ENCODE measurements around the gene CDH4. TPM values are rescaled to one million over a fixed set of nuclear protein-coding genes. Genes with fewer than 3 reads are reported as not detected.

Gene CDH4
- total RNA-seq, 1 donor from 2014 or later: 0.23 TPM

- H3K4me1 Mint-ChIP-seq (ENCODE audit: unreplicated experiment): no peaks in the 10 kb centered on the region
- DNase-seq (ENCODE audit: low spot score): no peak
- H3K4me3 Mint-ChIP-seq (ENCODE audit: unreplicated experiment): no peak overlapping the region
- H3K9me3 Mint-ChIP-seq (ENCODE audit: unreplicated experiment): no peaks in the 10 kb centered on the region
- peaks cover 2% of the 10 kb centered on the region for H3K27me3 Mint-ChIP-seq (ENCODE audit: unreplicated experiment)
- TF ChIP-seq CTCF (IDR thresholded peaks at IDR 0.05; ENCODE audit: unreplicated experiment): no peak
- H3K36me3 Mint-ChIP-seq (ENCODE audit: low read depth, unreplicated experiment): no peaks in the 10 kb centered on the region
- no peak overlapping the region for H3K27ac Mint-ChIP-seq (ENCODE audit: unreplicated experiment)
These were observed 319.2 kb downstream of the CDH4 start for GRCh38 chr20:61571221-61571620.

- DNase-seq (ENCODE audit: low spot score): no peak
- H3K4me3 Mint-ChIP-seq (ENCODE audit: unreplicated experiment): no peak overlapping the region
- no peaks in the 10 kb centered on the region for H3K4me1 Mint-ChIP-seq (ENCODE audit: unreplicated experiment)
- H3K27ac Mint-ChIP-seq (ENCODE audit: unreplicated experiment): no peak overlapping the region
- H3K36me3 Mint-ChIP-seq (ENCODE audit: low read depth, unreplicated experiment): no peaks in the 10 kb centered on the region
- TF ChIP-seq CTCF (IDR thresholded peaks at IDR 0.05; ENCODE audit: unreplicated experiment): no peak
- peaks cover 2% of the 10 kb centered on the region for H3K27me3 Mint-ChIP-seq (ENCODE audit: unreplicated experiment)
- no peaks in the 10 kb centered on the region for H3K9me3 Mint-ChIP-seq (ENCODE audit: unreplicated experiment)
These were observed 320.1 kb downstream of the CDH4 start for GRCh38 chr20:61571916-61572711.

- H3K9me3 Mint-ChIP-seq (ENCODE audit: unreplicated experiment): no peaks in the 10 kb centered on the region
- H3K36me3 Mint-ChIP-seq (ENCODE audit: low read depth, unreplicated experiment): no peaks in the 10 kb centered on the region
- TF ChIP-seq CTCF (IDR thresholded peaks at IDR 0.05; ENCODE audit: unreplicated experiment): no peak
- DNase-seq (ENCODE audit: low spot score): no peak
- peaks cover 2% of the 10 kb centered on the region for H3K27me3 Mint-ChIP-seq (ENCODE audit: unreplicated experiment)
- no peak overlapping the region for H3K4me3 Mint-ChIP-seq (ENCODE audit: unreplicated experiment)
- no peaks in the 10 kb centered on the region for H3K4me1 Mint-ChIP-seq (ENCODE audit: unreplicated experiment)
- peak overlapping the region; percentile 83 for H3K27ac Mint-ChIP-seq (ENCODE audit: unreplicated experiment)
These were observed 320.7 kb downstream of the CDH4 start for GRCh38 chr20:61572789-61573188.

GRCh38 chr20:61573415-61574305 lies 321.6 kb downstream of the CDH4 start:
- H3K4me1 Mint-ChIP-seq (ENCODE audit: unreplicated experiment): no peaks in the 10 kb centered on the region
- H3K4me3 Mint-ChIP-seq (ENCODE audit: unreplicated experiment): no peak overlapping the region
- H3K9me3 Mint-ChIP-seq (ENCODE audit: unreplicated experiment): no peaks in the 10 kb centered on the region
- DNase-seq (ENCODE audit: low spot score): no peak
- no peak overlapping the region for H3K27ac Mint-ChIP-seq (ENCODE audit: unreplicated experiment)
- TF ChIP-seq CTCF (IDR thresholded peaks at IDR 0.05; ENCODE audit: unreplicated experiment): no peak
- H3K36me3 Mint-ChIP-seq (ENCODE audit: low read depth, unreplicated experiment): no peaks in the 10 kb centered on the region
- peaks cover 2% of the 10 kb centered on the region for H3K27me3 Mint-ChIP-seq (ENCODE audit: unreplicated experiment)

All from endothelial cell (in vitro differentiated cells).